Stimulated activated CD4-positive, alpha-beta T cell treated with anti-CD3 and anti-CD28 coated beads, Interleukin-15, amount 100 ng/mL, for 1 hour (primary cell): Measurements from ENCODE around the gene KCNJ5.

Experiments
- DNase-seq, 2 donors: peaks; one replicate each; pipeline ENCODE4 v3.0.0-alpha.2; 2020; ENCODE audit warnings: low read depth in 1 of 2, low spot score in 1 of 2

Gene KCNJ5

GRCh38 chr11:128871168-128871610 is 20.0 kb upstream of the KCNJ5 start:
- DNase-seq, result no peak

GRCh38 chr11:128872094-128872493 is 19.1 kb upstream of the KCNJ5 start:
- DNase-seq, result no peak

- DNase-seq, result no peak
Observed at GRCh38 chr11:128872594-128872993, 18.6 kb upstream of the KCNJ5 start.

GRCh38 chr11:128874427-128874826 is 16.7 kb upstream of the KCNJ5 start:
- DNase-seq, result no peak

GRCh38 chr11:128876133-128876650 is 15.0 kb upstream of the KCNJ5 start:
- no peak for DNase-seq

GRCh38 chr11:128877726-128878125 is 13.4 kb upstream of the KCNJ5 start:
- no peak for DNase-seq

GRCh38 chr11:128878455-128878854 is 12.7 kb upstream of the KCNJ5 start:
- DNase-seq, result no peak

GRCh38 chr11:128879817-128880216 is 11.3 kb upstream of the KCNJ5 start:
- DNase-seq, result no peak

GRCh38 chr11:128881221-128881620 is 9.9 kb upstream of the KCNJ5 start:
- DNase-seq, result no peak

GRCh38 chr11:128882451-128882850 is 8.7 kb upstream of the KCNJ5 start:
- DNase-seq, result no peak

- DNase-seq, result no peak
Observed at GRCh38 chr11:128884054-128884453, 7.1 kb upstream of the KCNJ5 start.

GRCh38 chr11:128884703-128885338 is 6.3 kb upstream of the KCNJ5 start:
- no peak for DNase-seq

GRCh38 chr11:128886406-128887124 is 4.6 kb upstream of the KCNJ5 start:
- no peak for DNase-seq

GRCh38 chr11:128888034-128888985 is 2.8 kb upstream of the KCNJ5 start:
- no peak for DNase-seq

- no peak for DNase-seq
Observed at GRCh38 chr11:128889657-128890213, 1.4 kb upstream of the KCNJ5 start.

- DNase-seq, result no peak
Observed at GRCh38 chr11:128890216-128890542, 977 bp upstream of the KCNJ5 start.

GRCh38 chr11:128891913-128892398 is 800 bp downstream of the KCNJ5 start:
- DNase-seq, result no peak

GRCh38 chr11:128892866-128893565 is 1.9 kb downstream of the KCNJ5 start:
- no peak for DNase-seq

- no peak for DNase-seq
Observed at GRCh38 chr11:128893578-128894285, 2.6 kb downstream of the KCNJ5 start.

- DNase-seq, result no peak
Observed at GRCh38 chr11:128894286-128894681, 3.1 kb downstream of the KCNJ5 start.
